Gastrocnemius medialis (tissue), 4 donors: Measurements from ENCODE around the gene MRPL39.

Source experiments
- POLR2A ChIP-seq, 2 donors: fragments of 450-650 bp; IDR thresholded peaks; one replicate each; pipeline ENCODE4 v1.6.1; 2017; ENCODE audit warnings: antibody characterized with exemption in 2 of 2, mild to moderate bottlenecking in 2 of 2, moderate library complexity in 2 of 2
- TF ChIP-seq, protein P1 (sequence below), 5 experiments: fragments of 450-650 bp in 3 of 5; fragments of 200-600 bp in 2 of 5; sonication (generic) in 2 of 5; IDR thresholded peaks in 4 of 5; conservative IDR thresholded peaks in 1 of 5; 1 replicate in 4 of 5; 2 replicates in 1 of 5; pipeline ENCODE4 v1.5.1; 2016 to 2019; ENCODE audit warnings: antibody characterized with exemption in 5 of 5, mild to moderate bottlenecking in 3 of 5, moderate library complexity in 3 of 5

DNA sequence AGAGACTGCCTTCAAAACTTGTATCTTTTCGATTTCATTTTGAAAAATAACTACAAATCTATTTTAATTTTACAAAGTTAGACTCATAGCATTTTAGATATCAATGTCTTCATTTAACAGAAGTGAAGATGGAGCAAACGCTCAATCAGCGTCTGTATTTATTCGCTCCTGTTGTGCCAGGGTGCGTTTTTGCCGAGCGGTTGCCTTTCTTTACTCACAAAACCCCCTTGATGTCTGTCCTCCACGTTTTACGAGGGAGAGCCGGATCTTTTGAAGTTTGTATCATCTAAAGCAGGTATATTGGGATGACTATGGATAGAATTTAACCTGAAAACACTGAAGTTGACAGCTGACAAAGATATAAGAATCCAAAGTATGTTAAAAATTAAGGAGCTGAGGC, 44.6 kb downstream of the MRPL39 start:
- TF ChIP-seq, protein P1, sequence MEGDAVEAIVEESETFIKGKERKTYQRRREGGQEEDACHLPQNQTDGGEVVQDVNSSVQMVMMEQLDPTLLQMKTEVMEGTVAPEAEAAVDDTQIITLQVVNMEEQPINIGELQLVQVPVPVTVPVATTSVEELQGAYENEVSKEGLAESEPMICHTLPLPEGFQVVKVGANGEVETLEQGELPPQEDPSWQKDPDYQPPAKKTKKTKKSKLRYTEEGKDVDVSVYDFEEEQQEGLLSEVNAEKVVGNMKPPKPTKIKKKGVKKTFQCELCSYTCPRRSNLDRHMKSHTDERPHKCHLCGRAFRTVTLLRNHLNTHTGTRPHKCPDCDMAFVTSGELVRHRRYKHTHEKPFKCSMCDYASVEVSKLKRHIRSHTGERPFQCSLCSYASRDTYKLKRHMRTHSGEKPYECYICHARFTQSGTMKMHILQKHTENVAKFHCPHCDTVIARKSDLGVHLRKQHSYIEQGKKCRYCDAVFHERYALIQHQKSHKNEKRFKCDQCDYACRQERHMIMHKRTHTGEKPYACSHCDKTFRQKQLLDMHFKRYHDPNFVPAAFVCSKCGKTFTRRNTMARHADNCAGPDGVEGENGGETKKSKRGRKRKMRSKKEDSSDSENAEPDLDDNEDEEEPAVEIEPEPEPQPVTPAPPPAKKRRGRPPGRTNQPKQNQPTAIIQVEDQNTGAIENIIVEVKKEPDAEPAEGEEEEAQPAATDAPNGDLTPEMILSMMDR (IDR thresholded peaks at IDR 0.05 in 4 of 5, conservative IDR thresholded peaks at IDR 0.05 in 1 of 5), result no peak
- TF ChIP-seq POLR2A (IDR thresholded peaks at IDR 0.05), result no peak
